H1 (cell line): Measurements from ENCODE around the gene VPS35. TPM values are rescaled to one million over a fixed set of nuclear protein-coding genes. Genes with fewer than 3 reads are reported as not detected.

Source experiments
- CTCF ChIA-PET: fragments of 300-600 bp; sonication (Branson Sonifier 250); formaldehyde crosslinking; loops from one replicate; lab custom pipeline; 2021; ENCODE audit not compliant: partially characterized antibody; lab: Charles Lee
- POLR2A ChIA-PET: fragments of 300-600 bp; sonication (Branson Sonifier 250); formaldehyde crosslinking; loops from one replicate; lab custom pipeline; 2021; ENCODE audit warnings: inconsistent platforms; ENCODE audit not compliant: partially characterized antibody; lab: Charles Lee
- DNase-seq, 2 experiments: peaks; one replicate each; pipeline versions ENCODE4 v3.0.0 to v3.0.0-alpha.2; 2010 to 2022; ENCODE audit warnings: low spot score in 2 of 2, low read depth in 1 of 2, mixed read lengths in 1 of 2
- FAIRE-seq: peaks from 2 replicates; lab custom pipeline; 2011; peaks lifted over from hg19 to GRCh38; lab: Jason Lieb, UNC
- H2AFZ ChIP-seq: 2 replicates; pipeline ENCODE4 v1.8.1; 2012; ENCODE audit warnings: low read length, inconsistent platforms
- H2AK5ac ChIP-seq: 2 replicates; pipeline ENCODE4 v1.6.1; 2013; ENCODE audit warnings: low read depth, low read length
- H2BK120ac ChIP-seq: replicated peaks from 2 replicates; pipeline ENCODE3; 2013; ENCODE audit warnings: low read depth, low read length, inconsistent platforms
- H2BK12ac ChIP-seq: 2 replicates; pipeline ENCODE4 v1.6.1; 2013; ENCODE audit warnings: low read depth, low read length
- H2BK15ac ChIP-seq: 2 replicates; pipeline ENCODE4 v1.6.1; 2013; ENCODE audit warnings: low read length
- H2BK20ac ChIP-seq: 2 replicates; pipeline ENCODE4 v1.6.1; 2013; ENCODE audit warnings: low read length
- H2BK5ac ChIP-seq: 2 replicates; pipeline ENCODE4 v1.6.1; 2013; ENCODE audit warnings: low read depth, low read length
- H3K14ac ChIP-seq: 2 replicates; pipeline ENCODE4 v1.6.1; 2013; ENCODE audit warnings: inconsistent platforms; ENCODE audit not compliant: insufficient read length
- H3K18ac ChIP-seq: 2 replicates; pipeline ENCODE4 v1.6.1; 2013; ENCODE audit warnings: low read length; ENCODE audit errors: extremely low read depth
- H3K23ac ChIP-seq: 2 replicates; pipeline ENCODE4 v1.6.1; 2013; ENCODE audit warnings: inconsistent platforms; ENCODE audit not compliant: insufficient read length
- H3K23me2 ChIP-seq: 2 replicates; pipeline ENCODE4 v1.6.1; 2013; ENCODE audit warnings: low read depth, low read length
- H3K27ac ChIP-seq: 2 replicates; pipeline ENCODE4 v1.6.1; 2011; ENCODE audit warnings: low read depth, low read length, inconsistent platforms
- H3K27me3 ChIP-seq, 4 experiments: replicated peaks in 1 of 4; 1 replicate in 1 of 4; 2 replicates in 3 of 4; pipeline versions ENCODE4 v1.6.1 to v1.8.1; 2011 to 2013; ENCODE audit warnings: low read length in 3 of 4, mild to moderate bottlenecking in 3 of 4, inconsistent platforms in 2 of 4, mixed read lengths in 2 of 4, moderate library complexity in 1 of 4; ENCODE audit not compliant: control insufficient read depth in 3 of 4, insufficient read depth in 3 of 4; ENCODE audit errors: extremely low read depth in 1 of 4
- H3K36me3 ChIP-seq, 4 experiments: 2 replicates each; pipeline versions ENCODE4 v1.6.1 to v1.8.1; 2011 to 2013; ENCODE audit warnings: mild to moderate bottlenecking in 4 of 4, low read length in 3 of 4, moderate library complexity in 2 of 4, control low read depth in 1 of 4, inconsistent platforms in 1 of 4; ENCODE audit not compliant: insufficient read depth in 4 of 4, control insufficient read depth in 2 of 4
- H3K4ac ChIP-seq: replicated peaks from 2 replicates; pipeline ENCODE3; 2013; ENCODE audit warnings: low read length, low read depth, mixed read lengths, inconsistent platforms; ENCODE audit not compliant: insufficient read length
- H3K4me1 ChIP-seq, 4 experiments: replicated peaks in 1 of 4; 1 replicate in 1 of 4; 2 replicates in 3 of 4; pipeline versions ENCODE4 v1.6.1 to v1.8.1; 2011 to 2013; ENCODE audit warnings: low read length in 3 of 4, inconsistent platforms in 2 of 4, mixed read lengths in 1 of 4; ENCODE audit not compliant: insufficient read depth in 4 of 4, control insufficient read depth in 3 of 4
- H3K4me2 ChIP-seq, 2 experiments: 2 replicates each; pipeline versions ENCODE4 v1.6.1 to v1.8.1; 2011 to 2013; ENCODE audit warnings: low read depth in 2 of 2, low read length in 2 of 2, control low read depth in 1 of 2, inconsistent platforms in 1 of 2, mild to moderate bottlenecking in 1 of 2; ENCODE audit not compliant: insufficient read depth in 1 of 2
- H3K4me3 ChIP-seq, 4 experiments: fragments of 200-600, 300-600 bp in 1 of 4; sonication (generic), shearing (Covaris generic), sonication (Bioruptor Twin) in 1 of 4; 2 replicates each; pipeline versions ENCODE4 v1.5.1 to v1.8.1; 2011 to 2016; ENCODE audit warnings: low read length in 4 of 4, low read depth in 3 of 4, control low read depth in 2 of 4, inconsistent platforms in 2 of 4, mild to moderate bottlenecking in 2 of 4, mixed read lengths in 1 of 4, moderate library complexity in 1 of 4; ENCODE audit not compliant: insufficient read depth in 2 of 4; ENCODE audit errors: extremely low read depth in 1 of 4
- H3K56ac ChIP-seq: replicated peaks from 2 replicates; pipeline ENCODE3; 2013; ENCODE audit warnings: low read depth, mild to moderate bottlenecking, mixed read lengths, low read length, inconsistent platforms; ENCODE audit not compliant: insufficient read length
- H3K79me1 ChIP-seq: 2 replicates; pipeline ENCODE4 v1.6.1; 2013; ENCODE audit warnings: low read depth, low read length, control low read depth
- H3K79me2 ChIP-seq, 2 experiments: 2 replicates each; pipeline versions ENCODE4 v1.6.1 to v1.8.1; 2012 to 2013; ENCODE audit warnings: low read length in 2 of 2, mild to moderate bottlenecking in 2 of 2, inconsistent platforms in 1 of 2; ENCODE audit not compliant: insufficient read depth in 2 of 2, control insufficient read depth in 1 of 2
- H3K9ac ChIP-seq, 4 experiments: replicated peaks in 1 of 4; 1 replicate in 1 of 4; 2 replicates in 3 of 4; pipeline versions ENCODE4 v1.6.1 to v1.8.1; 2011 to 2013; ENCODE audit warnings: low read depth in 3 of 4, low read length in 3 of 4, control low read depth in 2 of 4, mild to moderate bottlenecking in 2 of 4, moderate library complexity in 2 of 4, inconsistent platforms in 1 of 4; ENCODE audit errors: extremely low read depth in 1 of 4
- H3K9me3 ChIP-seq, 2 experiments: 2 replicates each; pipeline versions ENCODE4 v1.6.1 to v1.8.1; 2012 to 2013; ENCODE audit warnings: mild to moderate bottlenecking in 2 of 2, moderate library complexity in 2 of 2, control low read depth in 1 of 2, inconsistent platforms in 1 of 2, low read depth in 1 of 2, low read length in 1 of 2, mixed read lengths in 1 of 2; ENCODE audit not compliant: insufficient read depth in 2 of 2
- H4K20me1 ChIP-seq, 2 experiments: replicated peaks in 1 of 2; 2 replicates each; pipeline versions ENCODE3 to v1.8.1; 2011 to 2013; ENCODE audit warnings: inconsistent platforms in 2 of 2, low read length in 2 of 2, mild to moderate bottlenecking in 1 of 2; ENCODE audit not compliant: insufficient read depth in 2 of 2, control insufficient read depth in 1 of 2
- H4K5ac ChIP-seq: 2 replicates; pipeline ENCODE4 v1.6.1; 2013; ENCODE audit warnings: low read length, low read depth, mixed read lengths, inconsistent platforms; ENCODE audit not compliant: insufficient read length
- H4K8ac ChIP-seq: 2 replicates; pipeline ENCODE4 v1.8.0; 2013; ENCODE audit warnings: mild to moderate bottlenecking, moderate library complexity, low read length, inconsistent platforms; ENCODE audit not compliant: insufficient read depth; ENCODE audit errors: extremely low read depth
- H4K91ac ChIP-seq: replicated peaks from 2 replicates; pipeline ENCODE3; 2013; ENCODE audit warnings: low read length, mixed read lengths, inconsistent platforms; ENCODE audit not compliant: insufficient read length
- HDAC6 ChIP-seq: IDR thresholded peaks from one replicate; pipeline ENCODE4 v1.7.1; 2012; ENCODE audit warnings: low read depth, mild to moderate bottlenecking, inconsistent platforms, low read length, moderate library complexity
- JUN ChIP-seq: IDR thresholded peaks from 2 replicates; pipeline ENCODE4 v1.6.1; 2011; ENCODE audit warnings: low read depth, mild to moderate bottlenecking, improper control_type of control experiment, low read length
- PHF8 ChIP-seq: fragments of 200-600 bp; sonication (generic); conservative IDR thresholded peaks from 2 replicates; pipeline ENCODE4 v1.7.1; 2012; ENCODE audit warnings: low read depth, mild to moderate bottlenecking, inconsistent platforms, low read length, moderate library complexity
- WGBS, 2 experiments: shearing (Covaris generic) in 1 of 2; methylation state at CpG; one replicate each; pipeline versions ENCODE4 v1.1.6 to v1.1.7; 2013 to 2015; ENCODE audit warnings: low lambda C conversion rate in 2 of 2, mixed read lengths in 2 of 2, inconsistent platforms in 1 of 2, low coverage in 1 of 2, missing lambda C conversion rate in 1 of 2; ENCODE audit not compliant: insufficient replicate concordance in 2 of 2, insufficient coverage in 1 of 2, insufficient read length in 1 of 2; ENCODE audit errors: extremely low coverage in 1 of 2, missing lambda C conversion rate in 1 of 2; 5-methylcytosine and 5-hydroxymethylcytosine counted together
- polyA plus RNA-seq, 7 experiments: library from polyadenylated mRNA; depleted of rRNA in 3 of 7; stranded (reverse) in 5 of 7; unstranded in 2 of 7; fragments of >200 nt in 5 of 7; fragments of 200-250 nt in 2 of 7; gene quantifications; 1 replicate in 5 of 7; 2 replicates in 1 of 7; 4 replicates in 1 of 7; pipeline versions ENCODE4 v1.2.1 to v1.2.3, GENCODE V29; 2011 to 2013; ENCODE audit warnings: missing spikeins in 2 of 7, mixed read lengths in 2 of 7
- total RNA-seq: library from RNA; stranded (reverse); fragmentation: NEBNext Ultra II Directional; extraction: Animal tissue kit (Norgen Biotek cat#: 25700); gene quantifications from 2 replicates; pipeline ENCODE4 v1.2.1, GENCODE V29; 2021
- TF ChIP-seq, protein P1 (sequence below): IDR thresholded peaks from 2 replicates; pipeline ENCODE4 v1.6.1; 2011; ENCODE audit warnings: low read depth, mild to moderate bottlenecking, low read length; ENCODE audit not compliant: insufficient read depth

Gene VPS35
- total and polyA plus RNA-seq, 2 of the 8 experiments (the other 6 are each of a cell fraction or from before 2014, with no cell fraction given) = 10.3 to 66.9 TPM

DNA sequence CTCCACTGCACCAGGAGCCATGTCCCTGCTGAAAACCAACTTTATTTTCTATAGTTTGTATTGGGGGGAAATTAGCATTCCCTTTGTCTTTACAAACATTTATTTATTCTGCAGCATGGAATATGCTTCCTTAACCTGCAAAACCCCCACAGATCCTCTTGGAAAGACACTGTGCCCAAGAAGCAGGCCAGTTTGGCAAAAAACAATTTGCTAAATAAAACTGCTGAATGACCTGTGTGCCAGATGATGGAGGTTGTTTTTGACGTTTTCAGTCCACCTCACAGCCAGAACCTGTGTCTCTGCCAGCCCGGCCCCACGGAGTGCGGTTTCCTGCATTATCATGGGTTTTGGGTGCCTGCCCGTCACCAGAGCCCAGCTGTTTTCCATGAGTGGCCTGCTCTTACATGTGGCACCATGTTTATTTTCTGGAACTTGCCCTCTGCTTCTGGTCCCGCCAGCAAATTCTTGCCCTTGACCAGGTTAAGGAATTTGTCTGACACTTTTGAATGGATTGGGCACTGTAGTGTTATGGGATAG, 26.9 kb upstream of the VPS35 start:
- POLR2A ChIA-PET = interaction anchor here (0.7 kb wide), 1 partner anchor 31 kb away, joined by 3 read pairs; no protein-coding TSS in a partner anchor
- CTCF ChIA-PET = no interaction called here
- Histone ChIP-seq H3K4me2 (no peak overlapping the region), H3K79me1 (no peaks in the 10 kb centered on the region), H3K4me1 (no peaks in the 10 kb centered on the region), H3K9me3 (no peaks in the 10 kb centered on the region), H3K23me2 (no peaks in the 10 kb centered on the region), H2BK20ac (no peak overlapping the region), H2AK5ac (no peak overlapping the region), H2BK5ac (no peak overlapping the region), H3K56ac (no peak overlapping the region), H4K91ac (no peak overlapping the region), H3K14ac (no peak overlapping the region), H3K36me3 (no peaks in the 10 kb centered on the region), H4K20me1 (no peaks in the 10 kb centered on the region), H3K79me2 (no peaks in the 10 kb centered on the region), H3K18ac (no peak overlapping the region), H2BK15ac (no peak overlapping the region), H3K27ac (no peak overlapping the region), H4K5ac (no peak overlapping the region), H3K4me3 (no peak overlapping the region), H3K4ac (no peak overlapping the region), H3K9ac (no peak overlapping the region), H2BK120ac (no peak overlapping the region), H2BK12ac (no peak overlapping the region), H3K23ac (no peak overlapping the region), H4K8ac (no peak overlapping the region), H3K27me3 (no peaks in the 10 kb centered on the region), H2AFZ (no peak overlapping the region)
- DNase-seq = peak in 1 of 2 experiments; percentile 17
- no peak for FAIRE-seq
- 70% methylated on average over 6 of the region's 6 CpGs; no CpG with 5 or more reads in 1 of the 2 experiments for WGBS, 2 experiments
- TF ChIP-seq PHF8 = no peak
- no peak for TF ChIP-seq JUN
- TF ChIP-seq HDAC6 = no peak
- TF ChIP-seq, protein P1, sequence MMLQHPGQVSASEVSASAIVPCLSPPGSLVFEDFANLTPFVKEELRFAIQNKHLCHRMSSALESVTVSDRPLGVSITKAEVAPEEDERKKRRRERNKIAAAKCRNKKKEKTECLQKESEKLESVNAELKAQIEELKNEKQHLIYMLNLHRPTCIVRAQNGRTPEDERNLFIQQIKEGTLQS = no peak
